Measurements from ENCODE around the gene THOC1.

Gene THOC1

GRCh38 chr18:286515-287310 lies 18.9 kb upstream of the THOC1 start:
- in situ Hi-C loops (cut with HindIII; ENCODE audit: low sequenced_read_pairs) = no loop called here

- in situ Hi-C loops (cut with HindIII; ENCODE audit: low sequenced_read_pairs) = no loop called here
These were observed 18.0 kb upstream of the THOC1 start for GRCh38 chr18:285817-286216.

GRCh38 chr18:275486-275885 lies 7.6 kb upstream of the THOC1 start:
- in situ Hi-C loops (cut with HindIII; ENCODE audit: low sequenced_read_pairs) = no loop called here

- in situ Hi-C loops (cut with HindIII; ENCODE audit: low sequenced_read_pairs) = no loop called here
These were observed 6.5 kb upstream of the THOC1 start for GRCh38 chr18:274313-274712.

GRCh38 chr18:273525-273924 lies 5.7 kb upstream of the THOC1 start:
- in situ Hi-C loops (cut with HindIII; ENCODE audit: low sequenced_read_pairs) = no loop called here

GRCh38 chr18:272650-273049 lies 4.8 kb upstream of the THOC1 start:
- in situ Hi-C loops (cut with HindIII; ENCODE audit: low sequenced_read_pairs) = no loop called here

GRCh38 chr18:269480-270095 lies 1.7 kb upstream of the THOC1 start:
- in situ Hi-C loops (cut with HindIII; ENCODE audit: low sequenced_read_pairs) = no loop called here

GRCh38 chr18:267380-267687 lies 513 bp downstream of the THOC1 start:
- in situ Hi-C loops (cut with HindIII; ENCODE audit: low sequenced_read_pairs) = no loop called here

GRCh38 chr18:261398-262073 lies 6.3 kb downstream of the THOC1 start:
- in situ Hi-C loops (cut with HindIII; ENCODE audit: low sequenced_read_pairs) = no loop called here

- in situ Hi-C loops (cut with HindIII; ENCODE audit: low sequenced_read_pairs) = no loop called here
These were observed 7.3 kb downstream of the THOC1 start for GRCh38 chr18:260547-260946.

GRCh38 chr18:255171-255570 lies 12.7 kb downstream of the THOC1 start:
- in situ Hi-C loops (cut with HindIII; ENCODE audit: low sequenced_read_pairs) = no loop called here

GRCh38 chr18:253121-253520 lies 14.7 kb downstream of the THOC1 start:
- in situ Hi-C loops (cut with HindIII; ENCODE audit: low sequenced_read_pairs) = no loop called here

- in situ Hi-C loops (cut with HindIII; ENCODE audit: low sequenced_read_pairs) = no loop called here
These were observed 16.3 kb downstream of the THOC1 start for GRCh38 chr18:251572-251971.

- in situ Hi-C loops (cut with HindIII; ENCODE audit: low sequenced_read_pairs) = no loop called here
These were observed 17.2 kb downstream of the THOC1 start for GRCh38 chr18:250685-251084.

- in situ Hi-C loops (cut with HindIII; ENCODE audit: low sequenced_read_pairs) = no loop called here
These were observed 19.8 kb downstream of the THOC1 start for GRCh38 chr18:248053-248452.

GRCh38 chr18:245282-245847 lies 22.5 kb downstream of the THOC1 start:
- in situ Hi-C loops (cut with HindIII; ENCODE audit: low sequenced_read_pairs) = no loop called here

GRCh38 chr18:240175-240574 lies 27.7 kb downstream of the THOC1 start:
- in situ Hi-C loops (cut with HindIII; ENCODE audit: low sequenced_read_pairs) = no loop called here

GRCh38 chr18:231563-231962 lies 36.3 kb downstream of the THOC1 start:
- in situ Hi-C loops (cut with HindIII; ENCODE audit: low sequenced_read_pairs) = no loop called here

- in situ Hi-C loops (cut with HindIII; ENCODE audit: low sequenced_read_pairs) = no loop called here
These were observed 39.3 kb downstream of the THOC1 start for GRCh38 chr18:228586-228985.

- in situ Hi-C loops (cut with HindIII; ENCODE audit: low sequenced_read_pairs) = no loop called here
These were observed 39.9 kb downstream of the THOC1 start for GRCh38 chr18:227902-228301.

GRCh38 chr18:227374-227773 lies 40.5 kb downstream of the THOC1 start:
- in situ Hi-C loops (cut with HindIII; ENCODE audit: low sequenced_read_pairs) = no loop called here

- in situ Hi-C loops (cut with HindIII; ENCODE audit: low sequenced_read_pairs) = no loop called here
These were observed 42.1 kb downstream of the THOC1 start for GRCh38 chr18:225745-226144.

Measured in endothelial cell of hepatic sinusoid (primary cell).